K562 (cell line): ENCODE measurements around the gene RNF144A. TPM values are rescaled to one million over a fixed set of nuclear protein-coding genes. Genes with fewer than 3 reads are reported as not detected.

Experiments used
- ATAC-seq: fragments of 200-7000 bp; cut with Tn5 transposase; 3 replicates; pipeline ENCODE4 v1.9.1; 2020; ENCODE audit warnings: moderate library complexity
- BruUV-seq: library from RNA; stranded (reverse); fragments of 400-500 nt; replicated peaks from 2 replicates; lab custom pipeline; 2021; lab: Mats Ljungman, UMichigan
- CTCF ChIA-PET: fragments of 300-600 bp; formaldehyde crosslinking; extraction: SDS; loops from one replicate; lab custom pipeline; 2021; ENCODE audit warnings: low intra/inter-chr PET ratio; lab: Yijun Ruan, JAX
- POLR2A ChIA-PET: fragments of 300-600, 350-650 bp; sonication (Branson Sonifier 250); formaldehyde crosslinking; extraction: SDS; loops from one replicate; lab custom pipeline; 2021; ENCODE audit warnings: antibody characterized with exemption, inconsistent platforms; lab: Yijun Ruan, JAX
- DNase-seq, 4 experiments: peaks; one replicate each; pipeline versions ENCODE4 v3.0.0 to v3.0.0-alpha.2; 2011 to 2018; ENCODE audit warnings: low spot score in 3 of 4, mixed read lengths in 3 of 4; ENCODE audit errors: extremely low read depth in 1 of 4
- FAIRE-seq: peaks from 2 replicates; lab custom pipeline; 2011; peaks lifted over from hg19 to GRCh38; lab: Jason Lieb, UNC
- H2AFZ ChIP-seq: 2 replicates; pipeline ENCODE4 v1.6.0; 2011; ENCODE audit warnings: low read depth, low read length, control low read depth, inconsistent platforms
- H3K27ac ChIP-seq: fragments of 200-600 bp; 3 replicates; pipeline ENCODE4 v1.8.0; 2011; ENCODE audit warnings: low read depth, mild to moderate bottlenecking, control low read depth, inconsistent platforms, low read length, moderate library complexity, mixed read lengths; ENCODE audit errors: extremely low read depth
- H3K27me3 ChIP-seq, 2 experiments: fragments of 300-600 bp in 1 of 2; 2 replicates in 1 of 2; 3 replicates in 1 of 2; pipeline versions ENCODE4 v1.6.0 to v1.8.0; 2011; ENCODE audit warnings: inconsistent platforms in 2 of 2, low read length in 2 of 2, mild to moderate bottlenecking in 1 of 2, mixed read lengths in 1 of 2, moderate library complexity in 1 of 2; ENCODE audit not compliant: control insufficient read depth in 2 of 2, insufficient read depth in 2 of 2
- H3K36me3 ChIP-seq: fragments of 300-600 bp; 3 replicates; pipeline ENCODE4 v1.8.0; 2011; ENCODE audit warnings: mild to moderate bottlenecking, low read length, inconsistent platforms; ENCODE audit not compliant: control insufficient read depth, insufficient read depth
- H3K4me1 ChIP-seq, 2 experiments: fragments of 200-600 bp in 1 of 2; replicated peaks in 1 of 2; 2 replicates in 1 of 2; 3 replicates in 1 of 2; pipeline versions ENCODE4 v1.5.1 to v1.8.0; 2011; ENCODE audit warnings: inconsistent platforms in 2 of 2, low read length in 2 of 2, mild to moderate bottlenecking in 1 of 2, mixed read lengths in 1 of 2, moderate library complexity in 1 of 2; ENCODE audit not compliant: control insufficient read depth in 2 of 2, insufficient read depth in 2 of 2
- H3K4me2 ChIP-seq: 2 replicates; pipeline ENCODE4 v1.6.1; 2011; ENCODE audit warnings: low read length, control low read depth, inconsistent platforms, mixed read lengths; ENCODE audit not compliant: insufficient read depth
- H3K4me3 ChIP-seq: fragments of 200-600 bp; sonication (generic), shearing (Covaris generic); 2 replicates; pipeline ENCODE4 v1.5.1; 2016; ENCODE audit warnings: control low read depth, inconsistent platforms
- H3K79me2 ChIP-seq: fragments of 200-600 bp; 3 replicates; pipeline ENCODE4 v1.8.0; 2011; ENCODE audit warnings: low read length, inconsistent platforms; ENCODE audit not compliant: control insufficient read depth, insufficient read depth
- H3K9ac ChIP-seq, 2 experiments: 2 replicates each; pipeline versions ENCODE4 v1.6.0 to v1.6.1; 2011; ENCODE audit warnings: low read depth in 2 of 2, low read length in 2 of 2, control low read depth in 1 of 2, inconsistent platforms in 1 of 2, mild to moderate bottlenecking in 1 of 2, mixed read lengths in 1 of 2; ENCODE audit not compliant: insufficient read depth in 1 of 2
- H3K9me1 ChIP-seq: one replicate; pipeline ENCODE4 v1.6.0; 2011; ENCODE audit warnings: inconsistent platforms, mild to moderate bottlenecking, low read length, moderate library complexity; ENCODE audit not compliant: control insufficient read depth, insufficient read depth
- H3K9me3 ChIP-seq: replicated peaks from 2 replicates; pipeline ENCODE4 v1.5.1; 2011; ENCODE audit warnings: low read depth, low read length, inconsistent platforms; ENCODE audit not compliant: control insufficient read depth, insufficient read depth
- H4K20me1 ChIP-seq: replicated peaks from 2 replicates; pipeline ENCODE4 v1.6.1; 2011; ENCODE audit warnings: low read length, inconsistent platforms, mixed read lengths; ENCODE audit not compliant: control insufficient read depth, insufficient read depth
- ETS1 ChIP-seq: conservative IDR thresholded peaks from 2 replicates; pipeline ENCODE4 v1.6.1; 2011; ENCODE audit warnings: low read depth, mild to moderate bottlenecking, low read length; ENCODE audit not compliant: control insufficient read depth
- HDAC6 ChIP-seq: IDR thresholded peaks from 2 replicates; pipeline ENCODE4 v1.6.1; 2012; ENCODE audit warnings: low read depth, mild to moderate bottlenecking, control low read depth, inconsistent platforms, low read length, moderate library complexity
- NFXL1 ChIP-seq: fragments of 450-650 bp; formaldehyde crosslinking; IDR thresholded peaks from 2 replicates; pipeline ENCODE4 v1.4.0; 2021; ENCODE audit warnings: mild to moderate bottlenecking
- SIN3A ChIP-seq, 2 experiments: fragments of 150-350 bp in 1 of 2; IDR thresholded peaks; 2 replicates each; pipeline ENCODE4 v1.6.1; 2011 to 2016; ENCODE audit warnings: borderline replicate concordance in 2 of 2, low read depth in 2 of 2, low read length in 2 of 2, mild to moderate bottlenecking in 2 of 2, moderate library complexity in 2 of 2; ENCODE audit not compliant: control insufficient read depth in 1 of 2
- SIN3B ChIP-seq: fragments of 450-650 bp; IDR thresholded peaks from 2 replicates; pipeline ENCODE4 v1.6.1; 2017; ENCODE audit warnings: low read depth, mild to moderate bottlenecking, moderate library complexity
- SMARCB1 ChIP-seq: IDR thresholded peaks from 2 replicates; pipeline ENCODE4 v1.6.1; 2011; ENCODE audit warnings: improper control_type of control experiment, low read depth; ENCODE audit not compliant: insufficient read length
- TRIM28 ChIP-seq: fragments of 450-650 bp; IDR thresholded peaks from 2 replicates; pipeline ENCODE4 v1.6.1; 2017
- ZNF224 ChIP-seq: sonication (generic); formaldehyde crosslinking; IDR thresholded peaks from 2 replicates; pipeline ENCODE4 v1.8.0; 2022; ENCODE audit warnings: mild to moderate bottlenecking, missing genetic modification reagents
- WGBS: fragments of 100-300 bp; shearing (Covaris generic); methylation state at CpG from one replicate; pipeline ENCODE4 v1.1.6; 2016; ENCODE audit warnings: low coverage, mixed read lengths; ENCODE audit not compliant: insufficient coverage; ENCODE audit errors: missing lambda C conversion rate; 5-methylcytosine and 5-hydroxymethylcytosine counted together
- in situ Hi-C: fragments of 300-500 bp; cut with MboI; formaldehyde crosslinking; loops from 4 replicates; pipeline ENCODE4 v1.15.0; 2018; ENCODE audit warnings: inconsistent platforms, mixed read lengths
- intact Hi-C: fragments of 100-400 bp; cut with micrococcal nuclease; formaldehyde crosslinking; loops from 2 replicates; pipeline ENCODE4 v1.14.2; 2022
- polyA plus RNA-seq, 8 experiments: library from polyadenylated mRNA; depleted of rRNA in 4 of 8; stranded (reverse) in 5 of 8; unstranded in 3 of 8; fragments of >200 nt; fragmentation: Nextera tagmentation in 2 of 8; fragmentation: Illumina TruSeq in 1 of 8; extraction: Ambion mirVana in 2 of 8; extraction: Trizol in 1 of 8; gene quantifications; 2 replicates each; pipeline versions ENCODE4 v1.2.1 to v1.2.3, GENCODE V29; 2011 to 2014; ENCODE audit warnings: inconsistent platforms in 1 of 8, missing spikeins in 1 of 8
- total RNA-seq, 7 experiments: library from RNA; depleted of rRNA in 6 of 7; stranded (reverse); fragments of >200 nt in 6 of 7; fragmentation: Illumina TruSeq in 2 of 7; extraction: Trizol in 2 of 7; gene quantifications; 2 replicates each; pipeline versions ENCODE4 v1.2.1 to v1.2.3, GENCODE V29; 2011 to 2021; ENCODE audit warnings: low replicate concordance in 1 of 7

Gene RNF144A
- total and polyA plus RNA-seq, 9 of the 15 experiments (the other 6 are each of a cell fraction or from before 2014, with no cell fraction given): 0.96 to 11.3 (median 6.2) TPM

DNA sequence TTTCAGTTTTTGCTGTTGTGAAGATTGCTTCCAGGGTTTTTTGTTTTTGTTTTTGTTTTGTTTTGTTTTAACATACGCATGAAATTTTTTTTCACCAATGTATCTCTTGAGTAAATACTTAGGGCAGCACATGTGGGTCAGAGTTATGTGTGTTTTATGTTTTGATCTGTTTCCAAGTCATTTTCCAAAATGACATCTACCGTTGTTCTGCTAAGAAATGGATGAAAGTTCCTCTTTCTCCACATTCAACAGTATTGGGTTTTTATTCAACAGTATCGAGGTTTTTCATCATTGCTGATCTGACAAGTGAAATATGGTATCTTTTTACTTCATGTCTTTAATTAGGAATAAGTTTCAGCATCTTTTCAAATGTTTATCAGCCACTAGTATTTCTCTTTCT, 16.7 kb downstream of the RNF144A start:
- ChIA-PET POLR2A (no interaction called here), CTCF (no interaction called here)
- H3K36me3 ChIP-seq: no peaks in the 10 kb centered on the region
- BruUV-seq: no TSS peak
- ATAC-seq (no peak), FAIRE-seq (no peak), DNase-seq (no peak)
- H3K79me2 ChIP-seq: no peaks in the 10 kb centered on the region
- no peak overlapping the region for H2AFZ ChIP-seq
- no peaks in the 10 kb centered on the region; a peak in 2 of 5 replicates for H3K4me1 ChIP-seq
- in situ Hi-C loops: no loop called here
- H3K4me2 ChIP-seq: no peak overlapping the region
- H3K9me3 ChIP-seq: no peaks in the 10 kb centered on the region
- no peaks in the 10 kb centered on the region for H3K27me3 ChIP-seq
- H3K27ac ChIP-seq: no peak overlapping the region
- H3K9me1 ChIP-seq: no peaks in the 10 kb centered on the region
- intact Hi-C loops: no loop called here
- WGBS: 50% methylated on average over 3 of the region's 3 CpGs
- H3K9ac ChIP-seq: no peak overlapping the region
- H4K20me1 ChIP-seq: 0 out of 2 replicates have a peak, but pooled peaks cover 6% of the 10 kb centered on the region
- no peak overlapping the region for H3K4me3 ChIP-seq
- TF ChIP-seq HDAC6 (no peak), SIN3B (no peak), SMARCB1 (no peak), NFXL1 (no peak), ZNF224 (CRISPR knock-in tag) (no peak), SIN3A (IDR thresholded peaks at IDR 0.05; ENCODE audit: borderline replicate concordance in 2 of 2, control insufficient read depth in 1 of 2, low read depth in 2 of 2, low read length in 2 of 2) (no peak), TRIM28 (no peak)

DNA sequence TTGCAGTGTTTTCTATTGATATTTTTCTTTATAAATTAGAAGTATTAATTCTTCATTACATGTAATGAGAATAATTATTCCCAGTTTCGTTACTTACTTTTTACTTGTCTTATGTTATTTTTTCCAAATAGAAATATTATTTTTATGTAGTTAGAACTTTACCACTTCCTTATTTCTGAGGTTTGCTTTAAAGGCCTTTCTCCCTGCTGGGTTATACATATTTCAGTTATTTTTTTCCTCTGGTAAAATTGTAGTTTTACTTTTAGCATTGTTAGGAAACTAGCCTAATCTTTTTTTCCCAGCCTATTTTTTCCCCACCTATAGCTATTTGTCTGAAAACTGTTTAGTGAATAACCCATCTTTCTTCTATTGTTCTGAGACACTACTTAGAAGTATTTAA, 17.1 kb downstream of the RNF144A start:
- CTCF ChIA-PET: no interaction called here
- POLR2A ChIA-PET: no interaction called here
- 18% methylated on average over 1 of the region's 1 CpG for WGBS
- DNase-seq (no peak), ATAC-seq (no peak), FAIRE-seq (no peak)
- no peak overlapping the region for H3K27ac ChIP-seq
- H4K20me1 ChIP-seq: 0 out of 2 replicates have a peak, but pooled peaks cover 6% of the 10 kb centered on the region
- H3K4me3 ChIP-seq: no peak overlapping the region
- no peak overlapping the region for H3K9ac ChIP-seq
- intact Hi-C loops: no loop called here
- no peaks in the 10 kb centered on the region for H3K9me1 ChIP-seq
- H2AFZ ChIP-seq: no peak overlapping the region
- no peaks in the 10 kb centered on the region for H3K27me3 ChIP-seq
- no peaks in the 10 kb centered on the region for H3K9me3 ChIP-seq
- BruUV-seq: no TSS peak
- no peaks in the 10 kb centered on the region for H3K36me3 ChIP-seq
- in situ Hi-C loops: no loop called here
- H3K79me2 ChIP-seq: no peaks in the 10 kb centered on the region
- no peaks in the 10 kb centered on the region; a peak in 2 of 5 replicates for H3K4me1 ChIP-seq
- H3K4me2 ChIP-seq: no peak overlapping the region
- no peak for TF ChIP-seq ETS1
